NCI-H524 (cell line): ENCODE measurements around the gene TOP1.

ENCODE experiments used
- DNase-seq, 2 experiments: peaks; one replicate each; lab custom pipeline; 2025; lab: John Stamatoyannopoulos, UW

TOP1 gene

GRCh38 chr20:41145821-41146620, 117.4 kb downstream of the TOP1 start:
- DNase-seq, result no peak

DNA sequence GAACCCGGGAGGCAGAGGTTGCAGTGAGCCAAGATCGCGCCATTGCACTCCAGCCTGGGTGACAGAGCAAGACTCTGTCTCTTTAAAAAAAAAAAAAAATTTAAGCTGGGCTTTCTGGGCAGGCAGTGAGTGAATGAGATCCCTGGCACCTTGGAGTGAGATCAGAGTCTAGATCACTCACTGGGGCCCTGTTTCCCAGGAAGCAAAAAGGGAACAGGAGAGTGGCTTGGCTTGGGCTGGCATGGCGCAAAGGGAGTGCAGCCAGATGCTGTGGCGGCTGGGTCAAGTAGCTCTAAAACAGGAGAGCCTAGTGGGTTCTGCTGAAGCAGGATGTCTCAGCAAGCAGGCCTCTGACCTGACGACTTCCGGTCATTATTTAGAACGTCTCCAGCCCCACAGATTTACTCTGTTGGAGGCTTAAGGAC, 119.2 kb downstream of the TOP1 start:
- no peak for DNase-seq

DNA sequence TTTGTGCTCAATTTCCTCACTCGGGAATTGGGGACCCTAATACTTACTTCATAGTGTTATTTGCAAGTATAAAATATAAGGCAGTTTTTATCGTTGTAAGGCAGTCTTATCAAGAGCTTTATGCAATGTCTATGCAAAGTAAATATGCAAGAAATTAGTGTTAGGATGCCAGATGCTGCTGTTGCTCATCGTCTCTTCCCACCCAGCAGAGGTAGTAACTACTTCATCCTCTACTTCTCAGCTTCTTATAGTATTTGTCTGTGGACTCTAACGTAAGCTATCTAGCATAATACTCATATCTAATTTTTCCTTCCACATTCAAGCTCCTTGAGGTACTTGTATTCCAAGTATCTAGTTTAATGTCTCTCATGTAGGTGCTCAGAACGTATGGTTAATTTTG, 120.3 kb downstream of the TOP1 start:
- DNase-seq, result no peak

GRCh38 chr20:41150664-41151063, 122.0 kb downstream of the TOP1 start:
- DNase-seq, result peak in 1 of 2 experiments; percentile 33

- no peak for DNase-seq
These were observed 122.7 kb downstream of the TOP1 start for GRCh38 chr20:41151134-41151869.

GRCh38 chr20:41152108-41152757, 123.6 kb downstream of the TOP1 start:
- no peak for DNase-seq

GRCh38 chr20:41154436-41155176, 126.0 kb downstream of the TOP1 start:
- no peak for DNase-seq

- no peak for DNase-seq
These were observed 126.6 kb downstream of the TOP1 start for GRCh38 chr20:41155261-41155660.

DNA sequence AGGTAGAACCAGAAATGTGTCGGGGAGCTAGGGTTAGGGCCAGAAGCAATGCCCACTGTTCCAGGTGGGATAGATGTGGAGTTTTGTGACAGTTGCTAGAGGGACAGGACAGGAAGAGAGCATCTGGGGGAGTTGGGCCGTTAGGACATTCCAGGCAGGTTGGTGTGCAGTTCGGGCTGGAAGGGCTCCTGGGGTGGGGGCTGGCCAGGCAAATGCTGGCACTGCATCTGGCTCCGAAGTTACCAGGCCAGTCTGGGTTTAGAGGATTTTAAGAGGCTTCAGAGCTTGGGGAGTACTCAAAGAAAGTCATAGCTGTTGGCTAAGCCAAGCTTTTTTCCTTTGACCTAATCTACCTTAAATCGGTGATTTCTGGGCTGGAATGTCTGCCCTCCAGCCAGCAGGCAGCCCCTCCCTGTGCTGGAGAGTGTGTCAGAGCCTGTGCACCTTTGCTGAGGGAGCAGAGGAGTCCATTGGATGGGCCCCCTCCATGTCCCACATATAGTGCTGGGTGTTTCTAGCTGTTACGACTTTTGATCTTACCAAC, 129.5 kb downstream of the TOP1 start:
- DNase-seq, result no peak

DNA sequence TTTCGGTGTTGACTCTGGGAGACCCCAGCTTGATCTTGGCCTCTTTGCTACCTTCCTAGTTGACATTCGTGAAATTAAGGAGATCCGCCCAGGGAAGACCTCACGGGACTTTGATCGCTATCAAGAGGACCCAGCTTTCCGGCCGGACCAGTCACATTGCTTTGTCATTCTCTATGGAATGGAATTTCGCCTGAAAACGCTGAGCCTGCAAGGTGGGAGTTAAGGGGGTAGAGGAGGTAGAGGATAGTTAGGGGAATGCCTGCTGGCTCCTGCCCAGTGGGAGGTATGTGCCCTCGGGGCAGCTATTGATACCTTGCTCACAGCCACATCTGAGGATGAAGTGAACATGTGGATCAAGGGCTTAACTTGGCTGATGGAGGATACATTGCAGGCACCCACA, 130.9 kb downstream of the TOP1 start:
- no peak for DNase-seq

DNA sequence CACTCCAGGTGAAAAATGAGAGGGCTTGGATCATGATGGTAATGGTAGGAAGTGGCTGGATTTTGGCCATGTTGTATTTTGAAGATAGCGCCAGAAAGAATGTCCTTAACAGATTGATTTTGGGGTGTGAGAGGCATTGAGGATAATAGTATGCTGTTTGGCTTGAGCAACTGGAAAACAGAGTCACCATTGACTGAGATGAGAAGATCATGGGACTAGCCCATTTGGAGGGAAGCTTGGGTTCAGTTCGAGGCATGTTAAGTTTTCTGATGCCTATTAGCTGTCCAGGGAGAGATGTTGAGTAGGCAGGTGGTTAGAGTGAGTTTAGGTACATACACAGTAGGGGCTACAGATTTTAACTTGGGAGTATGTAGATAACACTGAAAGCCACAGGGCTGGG, 132.1 kb downstream of the TOP1 start:
- DNase-seq, result no peak

- no peak for DNase-seq
These were observed 133.3 kb downstream of the TOP1 start for GRCh38 chr20:41161886-41162285.

DNA sequence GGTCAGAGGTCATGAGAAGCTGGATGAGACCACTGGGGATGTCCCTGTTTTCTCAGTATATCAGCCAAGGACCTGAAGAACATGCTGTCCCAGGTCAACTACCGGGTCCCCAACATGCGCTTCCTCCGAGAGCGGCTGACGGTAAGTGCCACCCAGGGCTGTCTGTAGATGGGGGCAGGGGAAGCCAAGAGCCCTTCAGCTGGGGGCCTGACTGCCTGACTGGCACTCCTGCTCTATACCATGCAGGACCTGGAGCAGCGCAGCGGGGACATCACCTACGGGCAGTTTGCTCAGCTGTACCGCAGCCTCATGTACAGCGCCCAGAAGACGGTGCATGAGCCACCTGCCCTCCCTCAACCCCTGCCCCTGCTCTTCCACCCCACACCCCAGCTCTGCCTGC, 133.8 kb downstream of the TOP1 start:
- no peak for DNase-seq

DNA sequence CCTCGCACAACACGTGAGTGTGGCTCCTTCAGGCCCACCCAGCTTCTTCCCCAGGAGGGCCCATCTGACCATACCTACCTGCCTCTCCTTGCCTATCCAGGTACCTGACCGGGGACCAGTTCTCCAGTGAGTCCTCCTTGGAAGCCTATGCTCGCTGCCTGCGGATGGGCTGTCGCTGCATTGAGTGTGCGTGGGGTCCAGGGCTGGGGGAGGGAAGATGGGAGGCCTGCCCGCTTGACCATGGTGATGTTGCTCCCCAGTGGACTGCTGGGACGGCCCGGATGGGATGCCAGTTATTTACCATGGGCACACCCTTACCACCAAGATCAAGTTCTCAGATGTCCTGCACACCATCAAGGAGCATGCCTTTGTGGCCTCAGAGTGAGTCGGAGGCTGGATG, 135.2 kb downstream of the TOP1 start:
- no peak for DNase-seq

GRCh38 chr20:41165001-41165882, 136.6 kb downstream of the TOP1 start:
- no peak for DNase-seq

DNA sequence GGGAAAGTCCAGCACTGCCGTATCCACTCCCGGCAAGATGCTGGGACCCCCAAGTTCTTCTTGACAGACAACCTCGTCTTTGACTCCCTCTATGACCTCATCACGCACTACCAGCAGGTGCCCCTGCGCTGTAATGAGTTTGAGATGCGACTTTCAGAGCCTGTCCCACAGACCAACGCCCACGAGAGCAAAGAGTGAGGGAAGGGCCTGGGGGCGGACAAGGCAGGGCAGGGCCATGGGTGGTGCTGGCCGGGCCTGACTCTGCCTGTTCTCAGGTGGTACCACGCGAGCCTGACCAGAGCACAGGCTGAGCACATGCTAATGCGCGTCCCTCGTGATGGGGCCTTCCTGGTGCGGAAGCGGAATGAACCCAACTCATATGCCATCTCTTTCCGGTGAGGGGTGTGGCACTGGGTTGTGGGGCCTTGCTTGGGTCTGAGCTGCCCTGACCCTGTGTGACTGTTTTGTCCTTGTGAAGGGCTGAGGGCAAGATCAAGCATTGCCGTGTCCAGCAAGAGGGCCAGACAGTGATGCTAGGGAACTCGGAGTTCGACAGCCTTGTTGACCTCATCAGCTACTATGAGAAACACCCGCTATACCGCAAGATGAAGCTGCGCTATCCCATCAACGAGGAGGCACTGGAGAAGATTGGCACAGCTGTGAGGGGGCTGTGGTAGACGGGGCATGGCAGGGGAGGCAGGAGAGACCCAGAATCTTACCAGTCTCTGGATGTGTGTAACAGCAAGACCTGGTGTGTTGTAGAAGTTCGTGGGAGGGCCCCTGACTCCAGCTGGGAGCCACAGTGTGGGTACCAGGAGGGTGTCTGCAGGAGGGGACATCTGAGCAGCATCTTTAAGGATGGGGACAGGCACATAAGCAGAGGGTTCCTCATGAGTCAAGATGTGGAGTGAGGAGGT, 137.8 kb downstream of the TOP1 start:
- no peak for DNase-seq

DNA sequence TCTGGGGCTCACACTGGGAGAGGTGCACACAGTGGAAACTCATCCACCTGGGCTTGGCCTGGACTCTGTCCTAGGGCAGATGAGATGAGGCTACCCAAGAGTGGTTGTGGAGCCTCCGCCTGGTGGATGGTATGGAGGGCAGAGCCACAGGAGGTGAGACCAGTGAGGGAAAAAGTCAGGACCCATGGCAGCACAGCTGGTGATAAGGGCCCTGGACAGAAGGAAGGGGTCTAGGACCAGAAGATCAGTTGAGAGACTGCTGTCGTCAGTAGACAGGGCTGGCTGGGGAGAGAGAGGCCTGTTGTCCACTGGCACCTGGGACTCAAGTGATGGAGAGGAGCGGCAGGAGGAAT, 138.5 kb downstream of the TOP1 start:
- no peak for DNase-seq

- no peak for DNase-seq
These were observed 139.0 kb downstream of the TOP1 start for GRCh38 chr20:41167481-41168253.
